IPS-15b (cell line): ENCODE measurements around the gene MYO1D.
"Not testable (repeated sequence)": the region's sequence is repeated elsewhere in the genome, so short reads cannot be mapped to it uniquely, and the experiment has no call there.

ENCODE experiments used
- H3K27me3 ChIP-seq: one replicate; pipeline ENCODE4 v1.6.1; 2013; ENCODE audit warnings: low read length; ENCODE audit not compliant: control insufficient read depth, insufficient read depth
- H3K36me3 ChIP-seq: one replicate; pipeline ENCODE4 v1.6.1; 2013; ENCODE audit warnings: low read length; ENCODE audit not compliant: control insufficient read depth, insufficient read depth
- H3K4me1 ChIP-seq: one replicate; pipeline ENCODE4 v1.6.1; 2013; ENCODE audit warnings: mild to moderate bottlenecking, low read length; ENCODE audit not compliant: control insufficient read depth, insufficient read depth
- H3K4me3 ChIP-seq: one replicate; pipeline ENCODE4 v1.5.1; 2013; ENCODE audit warnings: low read depth, low read length
- H3K9ac ChIP-seq: one replicate; pipeline ENCODE4 v1.6.1; 2013; ENCODE audit warnings: low read depth, mild to moderate bottlenecking, low read length
- H3K9me3 ChIP-seq: one replicate; pipeline ENCODE4 v1.6.1; 2013; ENCODE audit warnings: mild to moderate bottlenecking, low read length; ENCODE audit not compliant: control insufficient read depth, insufficient read depth

The MYO1D gene

GRCh38 chr17:32759476-32759875, 117.4 kb downstream of the MYO1D start:
- Histone ChIP-seq H3K4me1 (no peaks in the 10 kb centered on the region), H3K9ac (no peak overlapping the region), H3K9me3 (no peaks in the 10 kb centered on the region), H3K36me3 (no peaks in the 10 kb centered on the region), H3K27me3 (no peaks in the 10 kb centered on the region), H3K4me3 (no peak overlapping the region)

GRCh38 chr17:32757963-32758362, 119.0 kb downstream of the MYO1D start:
- Histone ChIP-seq H3K9me3 (no peaks in the 10 kb centered on the region), H3K9ac (no peak overlapping the region), H3K4me3 (no peak overlapping the region), H3K4me1 (no peaks in the 10 kb centered on the region), H3K27me3 (no peaks in the 10 kb centered on the region), H3K36me3 (no peaks in the 10 kb centered on the region)

GRCh38 chr17:32756696-32757095, 120.2 kb downstream of the MYO1D start:
- Histone ChIP-seq H3K9ac (no peak overlapping the region), H3K27me3 (no peaks in the 10 kb centered on the region), H3K36me3 (no peaks in the 10 kb centered on the region), H3K4me3 (no peak overlapping the region), H3K9me3 (no peaks in the 10 kb centered on the region), H3K4me1 (no peaks in the 10 kb centered on the region)

- Histone ChIP-seq H3K4me3 (no peak overlapping the region), H3K4me1 (no peaks in the 10 kb centered on the region)
Observed at GRCh38 chr17:32755045-32755805, 121.7 kb downstream of the MYO1D start.

GRCh38 chr17:32752934-32753333, 124.0 kb downstream of the MYO1D start:
- Histone ChIP-seq H3K9me3 (no peaks in the 10 kb centered on the region), H3K4me1 (no peaks in the 10 kb centered on the region), H3K36me3 (no peaks in the 10 kb centered on the region), H3K9ac (no peak overlapping the region), H3K4me3 (no peak overlapping the region), H3K27me3 (no peaks in the 10 kb centered on the region)

More at GRCh38 chr17:32755045-32755805, 121.7 kb downstream of the MYO1D start:
- H3K36me3 ChIP-seq: no peaks in the 10 kb centered on the region
- no peak overlapping the region for H3K9ac ChIP-seq
- no peaks in the 10 kb centered on the region for H3K9me3 ChIP-seq
- no peaks in the 10 kb centered on the region for H3K27me3 ChIP-seq

- Histone ChIP-seq H3K27me3 (no peaks in the 10 kb centered on the region), H3K4me1 (no peaks in the 10 kb centered on the region), H3K4me3 (no peak overlapping the region), H3K9me3 (no peaks in the 10 kb centered on the region), H3K9ac (no peak overlapping the region), H3K36me3 (no peaks in the 10 kb centered on the region)
Observed at GRCh38 chr17:32747856-32748255, 129.1 kb downstream of the MYO1D start.

GRCh38 chr17:32746698-32747097, 130.2 kb downstream of the MYO1D start:
- Histone ChIP-seq H3K4me1 (no peaks in the 10 kb centered on the region), H3K4me3 (no peak overlapping the region), H3K27me3 (no peaks in the 10 kb centered on the region), H3K9me3 (no peaks in the 10 kb centered on the region), H3K9ac (no peak overlapping the region), H3K36me3 (no peaks in the 10 kb centered on the region)

GRCh38 chr17:32746280-32746679, 130.6 kb downstream of the MYO1D start:
- no peak overlapping the region for H3K9ac ChIP-seq
- no peak overlapping the region for H3K4me3 ChIP-seq
- H3K36me3 ChIP-seq: no peaks in the 10 kb centered on the region
- no peaks in the 10 kb centered on the region for H3K27me3 ChIP-seq
- no peaks in the 10 kb centered on the region for H3K9me3 ChIP-seq
- H3K4me1 ChIP-seq: no peaks in the 10 kb centered on the region

- no peak overlapping the region for H3K9ac ChIP-seq
- H3K4me3 ChIP-seq: no peak overlapping the region
- H3K36me3 ChIP-seq: no peaks in the 10 kb centered on the region
- no peaks in the 10 kb centered on the region for H3K4me1 ChIP-seq
- H3K9me3 ChIP-seq: no peaks in the 10 kb centered on the region
- no peaks in the 10 kb centered on the region for H3K27me3 ChIP-seq
Observed at GRCh38 chr17:32742681-32743538, 134.0 kb downstream of the MYO1D start.

GRCh38 chr17:32741381-32741780, 135.5 kb downstream of the MYO1D start:
- H3K36me3 ChIP-seq: no peaks in the 10 kb centered on the region
- H3K27me3 ChIP-seq: no peaks in the 10 kb centered on the region
- no peak overlapping the region for H3K4me3 ChIP-seq
- H3K4me1 ChIP-seq: no peaks in the 10 kb centered on the region
- no peak overlapping the region for H3K9ac ChIP-seq
- H3K9me3 ChIP-seq: no peaks in the 10 kb centered on the region

- H3K9me3 ChIP-seq: no peaks in the 10 kb centered on the region
- H3K4me1 ChIP-seq: no peaks in the 10 kb centered on the region
- H3K9ac ChIP-seq: no peak overlapping the region
- H3K4me3 ChIP-seq: no peak overlapping the region
- H3K36me3 ChIP-seq: no peaks in the 10 kb centered on the region
- H3K27me3 ChIP-seq: no peaks in the 10 kb centered on the region
Observed at GRCh38 chr17:32739722-32740121, 137.2 kb downstream of the MYO1D start.

GRCh38 chr17:32739151-32739550, 137.8 kb downstream of the MYO1D start:
- H3K9ac ChIP-seq, H3K36me3 ChIP-seq, H3K4me3 ChIP-seq, H3K4me1 ChIP-seq, H3K27me3 ChIP-seq, H3K9me3 ChIP-seq: not testable (repeated sequence)
